ENCODE results near the gene MPP7.

GRCh38 chr10:28280652-28281051, 22.2 kb downstream of the MPP7 start:
- TF ChIP-seq CTCF (IDR thresholded peaks at IDR 0.05; ENCODE audit: extremely low read depth in 1 of 2, insufficient read depth in 1 of 2, low read depth in 1 of 2, low read length in 2 of 2) (no peak), GATA2 (IDR thresholded peaks at IDR 0.05; ENCODE audit: insufficient read depth, insufficient read length, low read depth, low read length) (no peak), POLR2AphosphoS5 (IDR thresholded peaks at IDR 0.05; ENCODE audit: insufficient read depth, low read depth, low read length) (no peak), POLR2A (IDR thresholded peaks at IDR 0.05; ENCODE audit: low read depth, low read length) (no peak), EZH2 (IDR thresholded peaks at IDR 0.05; ENCODE audit: borderline replicate concordance, low read depth, low read length, severe bottlenecking) (no peak), JUN (IDR thresholded peaks at IDR 0.05; ENCODE audit: borderline replicate concordance, insufficient read depth, insufficient read length, low read depth) (no peak), MAX (IDR thresholded peaks at IDR 0.05; ENCODE audit: insufficient read depth, insufficient read length) (no peak), FOS (IDR thresholded peaks at IDR 0.05; ENCODE audit: borderline replicate concordance, insufficient read depth, low read length) (no peak), MYC (IDR thresholded peaks at IDR 0.05; ENCODE audit: low read depth, low read length) (no peak)

Data from endothelial cell of umbilical vein (primary cell).